A204.1 (cell line): ENCODE measurements around the gene CASKIN2.

ENCODE experiments used
- FAIRE-seq: peaks from 2 replicates; lab custom pipeline; 2012; peaks lifted over from hg19 to GRCh38; lab: Jason Lieb, UNC

The CASKIN2 gene

GRCh38 chr17:75503976-75504346 lies 11.4 kb downstream of the CASKIN2 start:
- no peak for FAIRE-seq

DNA sequence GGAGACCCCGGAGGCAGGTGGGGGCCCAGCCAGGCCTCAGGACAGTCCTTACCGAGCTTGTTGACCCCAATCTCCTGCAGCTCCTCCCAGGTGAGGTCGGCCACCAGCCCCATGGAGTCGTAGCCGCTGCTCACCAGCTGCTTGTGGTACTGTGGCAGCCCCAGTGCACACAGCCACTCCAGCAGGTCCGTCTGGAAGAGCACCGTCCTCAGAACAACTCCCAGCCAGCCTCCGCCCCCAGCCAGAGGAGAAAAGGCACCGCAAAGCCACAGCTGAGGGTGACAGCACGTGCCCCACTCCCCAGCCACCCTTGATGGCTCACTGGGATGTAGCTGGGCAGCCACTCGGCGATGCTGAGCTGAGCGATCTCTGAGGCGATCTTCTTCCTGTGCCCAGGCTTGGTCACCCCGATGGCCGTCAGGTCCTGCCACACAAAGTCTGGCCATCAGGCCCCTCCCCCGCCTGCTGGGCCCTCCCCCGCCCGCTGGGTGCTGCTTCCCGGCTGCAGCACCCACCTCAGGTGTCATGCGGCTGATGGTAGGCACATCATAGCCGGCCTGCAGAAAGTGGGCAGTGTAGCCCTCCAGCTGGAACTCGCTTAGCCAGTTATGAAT lies 11.9 kb downstream of the CASKIN2 start:
- FAIRE-seq = no peak

DNA sequence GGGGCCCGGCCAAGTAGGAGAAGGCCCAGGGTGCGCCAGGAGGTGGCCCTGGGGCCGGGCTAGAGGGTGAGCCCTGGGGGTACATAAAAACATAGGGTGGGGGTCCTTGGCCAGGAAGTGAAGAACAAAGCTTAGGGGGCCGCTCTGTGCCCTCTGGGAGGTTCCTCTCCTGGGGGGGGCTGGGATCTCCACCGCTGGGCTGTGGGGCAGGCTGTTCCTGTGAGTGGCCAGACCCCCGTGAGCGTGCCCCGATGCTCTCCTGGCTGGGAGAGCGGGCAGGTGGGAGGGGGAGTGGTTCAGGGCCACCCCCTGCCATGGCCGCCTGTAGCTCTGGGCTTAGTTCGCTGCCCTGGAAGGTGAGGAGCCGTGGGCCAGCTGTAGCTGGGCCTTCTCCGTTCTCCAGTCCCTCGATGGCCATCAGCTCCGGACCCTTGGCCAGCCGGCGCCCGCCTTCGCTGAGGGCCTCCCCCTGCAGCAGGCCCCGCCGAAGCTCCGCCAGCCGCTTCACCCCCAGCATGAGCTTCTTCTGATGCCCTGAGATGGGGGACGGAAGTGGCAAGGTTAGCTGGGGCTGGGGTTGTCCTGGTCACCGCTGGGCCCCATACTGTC lies 12.5 kb downstream of the CASKIN2 start:
- no peak for FAIRE-seq

- FAIRE-seq = no peak
Observed at GRCh38 chr17:75502072-75502720, 13.1 kb downstream of the CASKIN2 start.

DNA sequence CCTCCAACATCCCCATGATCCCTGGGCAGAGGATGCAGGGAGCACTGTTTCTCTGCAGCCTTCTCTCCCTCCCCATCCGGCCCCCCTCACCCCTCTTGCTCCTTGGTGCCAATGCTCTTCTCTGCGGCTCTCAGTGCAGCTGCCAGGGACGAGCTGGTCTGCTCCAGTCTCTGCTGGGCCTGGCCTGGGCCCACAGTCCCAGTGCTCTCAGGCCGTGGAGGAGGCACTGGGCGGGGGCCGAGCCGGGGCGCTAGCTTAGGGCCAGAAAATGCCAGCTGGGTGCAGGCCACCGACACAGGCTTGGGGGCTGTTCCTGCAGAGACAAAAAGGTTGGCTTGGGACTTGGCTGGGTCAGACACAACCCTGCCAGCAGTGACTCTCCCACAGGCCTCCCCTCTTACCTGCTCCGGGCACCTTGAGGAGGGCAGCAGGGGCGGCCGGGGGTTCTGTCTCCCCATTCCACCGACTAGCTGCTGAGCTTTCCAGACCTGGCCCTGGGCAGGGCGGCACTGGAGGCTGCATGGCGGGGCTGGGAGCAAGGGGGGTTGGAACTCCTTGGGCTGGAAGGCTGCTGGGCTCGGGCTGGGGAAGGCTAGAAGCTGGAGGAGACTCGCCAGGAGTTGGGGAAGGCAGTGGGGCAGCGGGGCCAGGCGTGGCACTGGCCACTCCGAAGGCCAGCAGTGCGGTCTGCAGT lies 13.8 kb downstream of the CASKIN2 start:
- no peak for FAIRE-seq

- FAIRE-seq = no peak
Observed at GRCh38 chr17:75500419-75501216, 14.7 kb downstream of the CASKIN2 start.

DNA sequence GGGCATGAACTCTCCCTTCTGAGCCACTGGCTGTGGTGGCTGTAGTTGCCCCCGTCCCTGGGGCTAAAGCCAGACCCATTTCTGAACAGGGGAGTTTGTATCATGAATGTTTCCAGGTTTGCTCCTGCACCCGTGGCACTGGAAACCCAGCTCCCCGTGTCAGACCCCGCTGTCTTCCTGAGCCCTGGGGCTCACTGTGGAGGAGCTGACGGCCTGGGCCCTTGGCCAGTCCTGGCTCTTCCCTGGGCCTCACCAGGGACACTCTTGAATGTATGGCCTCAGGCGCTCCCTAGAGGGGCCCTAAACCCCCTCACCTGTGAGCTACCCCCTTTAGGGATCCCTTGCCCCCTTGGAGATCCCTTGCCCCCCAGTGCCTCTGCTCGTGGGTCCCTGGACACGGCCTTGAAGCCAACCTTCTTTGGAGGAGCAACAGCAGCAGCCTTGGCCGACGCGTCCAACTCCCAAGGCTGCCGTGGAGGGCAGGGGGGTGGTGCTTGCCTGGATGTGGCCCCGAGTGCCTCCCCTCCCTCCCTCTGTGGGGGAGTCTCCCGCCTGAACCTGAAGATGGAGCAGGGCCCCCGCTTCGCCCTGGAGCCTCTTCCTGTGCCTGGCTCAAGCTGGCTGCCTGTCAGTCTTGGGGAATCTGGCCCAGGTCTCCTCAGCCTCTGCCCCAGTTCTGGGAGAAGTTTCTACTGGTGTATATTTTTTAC lies 15.9 kb downstream of the CASKIN2 start:
- FAIRE-seq = no peak

GRCh38 chr17:75498726-75499213 lies 16.6 kb downstream of the CASKIN2 start:
- no peak for FAIRE-seq

DNA sequence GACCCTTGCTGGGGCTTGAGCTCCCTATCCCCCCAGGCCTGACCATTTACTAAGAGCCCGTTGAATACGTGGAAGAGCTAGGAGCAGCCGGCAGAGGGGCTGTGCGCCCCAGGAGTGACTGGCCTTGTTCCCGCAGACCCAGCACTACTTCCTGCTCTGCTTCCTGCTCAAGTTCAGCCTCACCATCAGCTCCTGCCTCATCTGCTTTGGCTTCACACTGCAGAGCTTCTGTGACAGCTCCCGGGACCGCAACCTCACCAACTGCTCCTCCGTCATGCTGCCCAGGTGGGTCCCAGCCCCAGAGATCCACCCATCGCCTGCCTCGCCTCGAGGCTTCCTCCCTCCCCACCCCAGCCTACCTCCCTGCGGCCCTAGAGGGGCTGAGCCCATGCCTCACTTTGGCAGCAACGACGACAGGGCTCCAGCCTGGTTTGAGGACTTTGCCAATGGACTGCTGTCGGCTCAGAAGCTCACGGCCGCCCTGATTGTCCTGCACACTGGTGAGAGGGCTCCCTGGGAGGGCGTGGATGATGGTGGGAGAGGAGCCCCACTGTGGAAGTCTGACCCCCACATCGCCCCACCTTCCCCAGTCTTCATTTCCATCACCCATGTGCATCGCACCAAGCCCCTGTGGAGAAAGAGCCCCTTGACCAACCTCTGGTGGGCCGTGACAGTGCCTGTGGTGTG lies 17.2 kb downstream of the CASKIN2 start:
- FAIRE-seq = no peak

DNA sequence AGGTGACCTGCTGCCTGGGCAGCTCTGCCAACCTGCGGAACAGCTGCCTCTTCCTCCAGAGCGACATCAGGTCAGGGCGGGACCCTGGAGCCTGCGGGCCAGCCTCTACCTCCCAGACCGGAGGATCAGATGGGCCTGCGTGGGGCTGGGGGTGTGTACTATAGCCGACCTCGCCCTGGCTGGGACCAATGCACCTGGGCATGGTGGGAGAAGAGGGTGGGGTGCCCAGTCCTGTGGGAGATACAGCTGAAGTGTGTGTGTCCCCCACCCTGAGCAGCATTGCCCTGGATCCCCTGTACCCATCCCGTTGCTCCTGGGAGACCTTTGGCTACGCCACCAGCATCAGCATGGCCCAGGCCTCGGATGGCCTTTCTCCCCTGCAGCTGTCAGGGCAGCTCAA lies 19.3 kb downstream of the CASKIN2 start:
- no peak for FAIRE-seq

- no peak for FAIRE-seq
Observed at GRCh38 chr17:75494326-75494877, 20.9 kb downstream of the CASKIN2 start.

- no peak for FAIRE-seq
Observed at GRCh38 chr17:75493476-75494129, 21.7 kb downstream of the CASKIN2 start.

- FAIRE-seq = no peak
Observed at GRCh38 chr17:75492555-75493168, 22.7 kb downstream of the CASKIN2 start.

- no peak for FAIRE-seq
Observed at GRCh38 chr17:75491680-75492079, 23.7 kb downstream of the CASKIN2 start.

DNA sequence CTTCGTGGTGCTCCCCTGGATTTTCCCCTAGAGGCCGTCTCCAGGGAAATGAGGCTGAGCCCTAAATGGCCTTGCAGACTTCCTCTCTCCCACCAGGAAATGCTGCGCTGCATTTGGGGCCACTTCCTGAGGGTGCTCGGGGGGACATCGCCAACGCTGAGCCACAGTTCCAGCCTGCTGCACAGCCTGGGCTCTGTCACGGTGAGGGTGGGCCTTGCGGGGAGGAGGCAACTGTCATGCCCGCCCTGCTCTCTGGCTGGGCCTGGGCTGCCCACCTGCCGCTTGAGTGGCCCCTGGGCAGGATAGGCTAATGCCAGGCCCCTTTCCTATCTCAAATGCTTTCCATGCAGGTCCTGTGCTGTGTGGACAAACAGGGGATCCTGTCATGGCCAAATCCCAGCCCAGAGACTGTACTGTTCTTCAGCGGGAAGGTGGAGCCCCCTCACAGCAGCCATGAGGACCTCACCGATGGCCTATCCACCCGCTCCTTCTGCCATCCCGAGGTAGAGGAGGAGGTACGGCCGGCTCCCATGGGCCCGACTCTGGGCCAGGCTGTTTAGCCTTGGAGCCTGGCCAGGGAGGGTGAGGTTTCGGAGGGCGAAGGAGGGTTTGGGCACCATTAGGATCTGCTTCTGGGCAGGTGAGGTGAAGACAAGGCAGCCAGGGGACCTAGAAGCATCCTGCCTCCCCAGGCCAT lies 24.2 kb downstream of the CASKIN2 start:
- no peak for FAIRE-seq

DNA sequence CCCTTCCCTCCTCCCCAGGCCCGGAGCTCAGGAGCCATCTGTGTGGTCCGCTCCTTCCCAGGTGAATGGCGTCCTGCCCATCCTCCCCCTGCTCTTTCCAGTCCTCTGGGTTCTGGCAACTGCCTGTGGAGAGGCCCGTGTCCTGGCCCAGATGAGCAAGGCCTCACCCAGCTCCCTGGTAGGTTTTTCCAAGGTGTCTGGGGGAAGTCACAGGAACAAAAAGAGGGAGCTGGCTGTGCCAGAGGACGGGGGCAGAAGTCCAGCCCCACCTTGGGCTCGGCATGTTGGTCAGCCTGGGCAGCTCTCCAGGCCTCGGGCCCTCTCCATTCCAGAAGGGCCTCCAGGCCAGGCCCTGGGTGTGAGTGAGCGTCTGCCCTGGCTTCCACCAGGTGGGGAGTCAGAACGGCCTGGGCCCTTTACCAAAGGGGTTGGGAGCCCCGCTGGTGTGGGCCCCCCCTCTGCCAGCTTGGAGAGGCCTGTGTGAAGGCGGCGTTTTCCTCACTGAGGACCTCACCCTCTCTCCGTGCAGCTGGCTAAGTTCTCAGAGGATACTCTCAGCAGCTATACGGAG lies 25.1 kb downstream of the CASKIN2 start:
- no peak for FAIRE-seq

- no peak for FAIRE-seq
Observed at GRCh38 chr17:75489511-75489955, 25.8 kb downstream of the CASKIN2 start.

DNA sequence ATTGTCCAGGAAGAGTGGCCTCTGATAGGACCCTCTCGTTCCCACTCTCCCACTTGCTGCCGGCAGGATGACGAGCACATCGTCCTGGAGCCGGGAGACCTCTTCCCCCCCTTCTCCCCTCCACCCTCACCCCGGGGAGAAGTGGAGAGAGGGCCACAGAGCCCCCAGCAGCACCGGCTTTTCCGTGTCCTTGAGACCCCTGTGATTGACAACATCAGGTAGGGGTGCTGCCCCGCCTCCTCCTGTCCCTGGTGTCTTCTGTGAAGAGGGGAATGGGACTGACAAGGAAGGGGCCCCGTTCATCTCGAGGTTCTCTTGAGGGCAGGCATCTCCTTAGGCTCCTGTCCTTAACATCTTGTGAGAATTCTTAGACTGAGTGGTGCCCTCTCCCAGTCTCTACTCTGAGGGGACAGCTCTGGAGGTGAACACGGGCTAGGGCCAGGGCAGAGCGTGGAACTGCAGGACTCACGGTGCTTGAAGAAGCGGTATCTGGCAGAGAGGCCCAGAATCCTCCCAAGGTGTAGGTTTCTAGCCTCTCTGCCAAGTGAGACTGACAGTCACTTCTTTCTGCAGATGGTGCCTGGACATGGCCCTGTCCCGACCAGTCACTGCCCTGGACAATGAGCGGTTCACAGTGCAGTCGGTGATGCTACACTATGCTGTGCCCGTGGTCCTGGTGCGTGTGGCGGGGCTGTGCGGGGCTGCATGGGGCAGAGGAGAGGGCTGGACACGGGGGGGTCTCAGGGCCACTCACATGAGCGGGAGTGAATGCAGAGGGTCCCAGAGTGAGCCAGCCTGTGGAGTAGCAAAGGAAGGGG lies 26.4 kb downstream of the CASKIN2 start:
- no peak for FAIRE-seq
